ENCODE results near the gene POLR2C.
"Not testable (repeated sequence)": the region's sequence is repeated elsewhere in the genome, so short reads cannot be mapped to it uniquely, and the experiment has no call there.

POLR2C gene

GRCh38 chr16:57462209-57462977, at the start of gene POLR2C:
POLR2C (plus strand) TSS chr16:57462679; CDS start chr16:57462725, 46 bp downstream.
- DNase-seq, result peak; percentile 94

- DNase-seq, result no peak
Measured at GRCh38 chr16:57413301-57413730, 49.2 kb upstream of the POLR2C start.

- no peak for DNase-seq
Measured at GRCh38 chr16:57413733-57414132, 48.7 kb upstream of the POLR2C start.

GRCh38 chr16:57416084-57416483, 46.4 kb upstream of the POLR2C start:
- no peak for DNase-seq

- no peak for DNase-seq
Measured at GRCh38 chr16:57419506-57419905, 43.0 kb upstream of the POLR2C start.

- DNase-seq, result no peak
Measured at GRCh38 chr16:57422026-57422944, 40.2 kb upstream of the POLR2C start.

GRCh38 chr16:57423152-57423551, 39.3 kb upstream of the POLR2C start:
- no peak for DNase-seq

GRCh38 chr16:57424583-57424982, 37.9 kb upstream of the POLR2C start:
- DNase-seq, result no peak

- no peak for DNase-seq
Measured at GRCh38 chr16:57426356-57426755, 36.1 kb upstream of the POLR2C start.

- no peak for DNase-seq
Measured at GRCh38 chr16:57427307-57427706, 35.2 kb upstream of the POLR2C start.

- DNase-seq, result no peak
Measured at GRCh38 chr16:57427824-57428223, 34.7 kb upstream of the POLR2C start.

GRCh38 chr16:57430955-57431354, 31.5 kb upstream of the POLR2C start:
- DNase-seq, result no peak

GRCh38 chr16:57432505-57432904, 30.0 kb upstream of the POLR2C start:
- no peak for DNase-seq

GRCh38 chr16:57432989-57433388, 29.5 kb upstream of the POLR2C start:
- DNase-seq, result no peak

GRCh38 chr16:57434003-57434402, 28.5 kb upstream of the POLR2C start:
- DNase-seq, result no peak

- no peak for DNase-seq
Measured at GRCh38 chr16:57435838-57436237, 26.6 kb upstream of the POLR2C start.

- not testable (repeated sequence) for DNase-seq
Measured at GRCh38 chr16:57439947-57440346, 22.5 kb upstream of the POLR2C start.

- not testable (repeated sequence) for DNase-seq
Measured at GRCh38 chr16:57440551-57440950, 21.9 kb upstream of the POLR2C start.

- DNase-seq, result no peak
Measured at GRCh38 chr16:57444711-57445110, 17.8 kb upstream of the POLR2C start.

GRCh38 chr16:57445510-57445909, 17.0 kb upstream of the POLR2C start:
- no peak for DNase-seq

GRCh38 chr16:57446531-57447185, 15.8 kb upstream of the POLR2C start:
- peak; percentile 9 for DNase-seq

GRCh38 chr16:57447186-57447962, 15.1 kb upstream of the POLR2C start, which contains the start of the genes CIAPIN1 and COQ9:
CIAPIN1 (minus strand) TSS chr16:57447385; CDS start chr16:57440928, 6,457 bp downstream.
COQ9 (plus strand) TSS chr16:57447479; CDS start chr16:57447506, 27 bp downstream.
- DNase-seq, result peak; percentile 89

Data from activated gamma-delta T cell treated with Interleukin-2 at 50 U/mL for 16 hours (primary cell).